Mucosa of gallbladder (tissue), 1 donor: ENCODE results near the gene WDFY2. TPM values are rescaled to one million over a fixed set of nuclear protein-coding genes. Genes with fewer than 3 reads are reported as not detected.
"Not testable (repeated sequence)": the region's sequence is repeated elsewhere in the genome, so short reads cannot be mapped to it uniquely, and the experiment has no call there.

Experiments used
- DNase-seq: peaks from one replicate; pipeline ENCODE4 v3.0.0-alpha.2; 2020; ENCODE audit warnings: low spot score
- total RNA-seq: library from RNA; stranded (reverse); gene quantifications from one replicate; pipeline ENCODE4 v1.2.1, GENCODE V29; 2021
- donor health status: DM: no; HTN: no; CAD: no.

The WDFY2 gene
- total RNA-seq, 1 donor from 2014 or later, result 8.7 TPM

DNA sequence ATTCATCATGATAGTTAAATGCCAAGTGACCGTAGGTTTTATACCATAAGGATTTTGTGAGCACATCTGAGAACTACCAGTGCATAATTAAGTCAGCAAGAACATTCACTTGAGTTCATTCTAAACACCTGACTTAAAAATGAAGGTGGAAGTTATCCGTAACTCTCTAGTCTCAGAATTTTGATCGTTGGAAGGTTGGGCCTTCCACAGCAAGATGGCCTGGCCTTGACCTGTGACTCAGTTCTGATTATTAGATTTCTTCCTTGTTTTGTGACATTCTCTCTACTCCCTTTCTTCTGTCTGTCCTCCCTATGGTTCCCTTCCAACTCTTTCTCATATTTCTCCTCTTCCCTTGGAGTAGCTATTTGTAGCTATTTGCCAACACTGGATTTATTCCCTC is 20.0 kb upstream of the WDFY2 start:
- no peak for DNase-seq

GRCh38 chr13:51564671-51565070 is 19.6 kb upstream of the WDFY2 start:
- no peak for DNase-seq

GRCh38 chr13:51569001-51569400 is 15.3 kb upstream of the WDFY2 start:
- not testable (repeated sequence) for DNase-seq

- no peak for DNase-seq
Measured at GRCh38 chr13:51576754-51577153, 7.5 kb upstream of the WDFY2 start.

GRCh38 chr13:51577690-51578089 is 6.6 kb upstream of the WDFY2 start:
- no peak for DNase-seq

DNA sequence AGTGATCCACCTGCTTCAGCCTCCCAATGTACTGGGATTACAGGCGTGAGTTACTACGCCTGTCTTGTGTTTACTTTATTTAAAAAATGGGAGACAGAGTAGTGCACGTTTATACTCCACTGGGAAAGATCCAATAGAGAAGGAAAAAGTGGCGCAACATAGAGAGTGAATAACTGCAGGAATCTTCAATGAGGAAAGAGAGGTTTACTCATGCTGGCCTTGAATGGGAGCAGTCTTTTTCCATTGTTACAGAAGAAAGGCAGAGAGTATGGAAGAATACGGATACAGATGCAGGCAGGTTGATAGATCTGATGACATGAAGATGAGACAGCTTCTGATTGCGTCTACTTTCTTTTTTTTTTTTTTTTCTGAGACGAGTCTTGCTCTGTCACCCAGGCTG is 4.6 kb upstream of the WDFY2 start:
- no peak for DNase-seq

GRCh38 chr13:51581148-51581820 is 3.0 kb upstream of the WDFY2 start:
- no peak for DNase-seq

DNA sequence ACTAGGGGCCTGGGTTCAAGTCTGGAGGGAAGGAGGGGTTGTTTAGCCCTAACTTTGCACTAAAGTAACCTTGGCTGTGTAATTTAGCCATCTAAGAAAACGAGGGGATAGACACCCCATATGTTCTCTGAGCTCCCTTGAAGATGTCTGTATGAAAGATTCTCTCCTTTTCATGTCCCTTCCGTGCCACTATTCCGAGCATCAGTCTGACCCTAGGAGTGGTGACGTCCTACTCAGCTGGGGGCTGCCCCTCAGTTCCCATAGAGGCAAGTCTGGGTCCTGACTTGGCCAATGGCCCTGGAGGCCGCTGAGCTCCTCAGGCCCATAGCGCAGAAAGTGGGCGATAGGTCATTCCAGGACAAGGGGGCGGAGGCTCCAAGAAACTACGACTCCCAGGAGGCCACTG is 790 bp upstream of the WDFY2 start:
- no peak for DNase-seq

- peak; percentile 45 for DNase-seq
Measured at GRCh38 chr13:51584731-51585672, 740 bp downstream of the WDFY2 start.

- no peak for DNase-seq
Measured at GRCh38 chr13:51585696-51586095, 1.4 kb downstream of the WDFY2 start.

DNA sequence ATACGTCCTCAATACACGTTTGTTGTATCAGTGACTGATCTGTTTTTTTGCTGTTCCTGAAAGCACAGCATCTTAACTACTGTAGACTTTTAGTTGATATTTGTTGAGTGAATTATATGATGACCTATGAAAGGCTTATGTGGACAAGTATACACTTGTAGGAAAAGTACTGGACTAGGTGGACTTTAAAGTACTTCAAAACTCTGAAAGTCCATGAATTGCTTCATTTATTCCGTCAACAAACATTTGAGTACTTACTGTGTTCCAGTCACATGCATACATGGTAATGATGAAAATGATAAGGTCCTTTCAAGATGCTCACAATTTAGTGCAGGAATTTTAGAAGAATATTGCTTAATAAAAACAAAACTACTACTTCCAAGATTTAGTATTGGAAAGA is 3.1 kb downstream of the WDFY2 start:
- DNase-seq, result no peak

DNA sequence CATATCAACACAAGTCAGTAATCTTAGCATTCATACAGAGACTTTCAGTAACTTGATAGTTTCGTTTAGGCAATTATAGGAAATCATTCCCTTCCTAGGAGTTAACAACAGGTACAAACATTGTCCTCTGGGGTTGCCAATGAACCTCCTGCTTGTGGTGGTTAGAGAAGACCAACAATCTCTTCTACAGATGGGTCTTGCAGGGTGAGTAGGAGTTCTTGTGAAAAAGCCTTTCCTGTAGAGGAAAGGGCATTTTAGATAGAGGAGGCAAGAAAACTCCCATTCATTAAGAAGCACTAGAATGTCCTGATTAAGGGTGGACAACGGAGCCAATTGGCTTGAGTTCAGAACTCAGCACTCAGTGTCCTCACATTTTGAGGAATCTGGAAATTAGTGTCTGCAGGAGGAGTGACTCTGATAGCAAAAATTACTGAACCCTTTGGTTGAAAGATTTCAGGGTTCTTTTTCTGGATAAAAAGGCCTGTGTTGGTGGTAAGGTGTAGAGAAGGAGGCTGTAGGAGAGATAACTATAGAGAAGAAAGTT is 4.2 kb downstream of the WDFY2 start:
- DNase-seq, result no peak

DNA sequence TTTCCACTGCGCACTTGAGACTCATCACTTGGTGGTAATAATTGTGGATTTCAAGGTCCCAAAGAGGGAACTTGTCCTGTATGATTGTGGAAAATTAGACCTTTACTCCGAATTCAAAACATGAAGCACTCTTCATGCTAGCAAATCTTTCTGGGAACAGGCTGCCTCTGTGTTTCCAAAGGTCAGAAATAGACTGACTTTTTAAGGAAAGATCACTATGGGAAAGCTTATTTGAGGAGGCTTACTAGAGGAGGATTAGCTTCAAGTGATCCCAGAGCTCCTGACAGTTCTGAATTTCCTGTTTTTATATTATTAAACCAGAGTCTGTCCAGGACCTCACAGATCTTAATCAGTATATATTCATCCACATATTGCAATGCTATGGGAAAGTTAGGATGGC is 5.5 kb downstream of the WDFY2 start:
- no peak for DNase-seq

DNA sequence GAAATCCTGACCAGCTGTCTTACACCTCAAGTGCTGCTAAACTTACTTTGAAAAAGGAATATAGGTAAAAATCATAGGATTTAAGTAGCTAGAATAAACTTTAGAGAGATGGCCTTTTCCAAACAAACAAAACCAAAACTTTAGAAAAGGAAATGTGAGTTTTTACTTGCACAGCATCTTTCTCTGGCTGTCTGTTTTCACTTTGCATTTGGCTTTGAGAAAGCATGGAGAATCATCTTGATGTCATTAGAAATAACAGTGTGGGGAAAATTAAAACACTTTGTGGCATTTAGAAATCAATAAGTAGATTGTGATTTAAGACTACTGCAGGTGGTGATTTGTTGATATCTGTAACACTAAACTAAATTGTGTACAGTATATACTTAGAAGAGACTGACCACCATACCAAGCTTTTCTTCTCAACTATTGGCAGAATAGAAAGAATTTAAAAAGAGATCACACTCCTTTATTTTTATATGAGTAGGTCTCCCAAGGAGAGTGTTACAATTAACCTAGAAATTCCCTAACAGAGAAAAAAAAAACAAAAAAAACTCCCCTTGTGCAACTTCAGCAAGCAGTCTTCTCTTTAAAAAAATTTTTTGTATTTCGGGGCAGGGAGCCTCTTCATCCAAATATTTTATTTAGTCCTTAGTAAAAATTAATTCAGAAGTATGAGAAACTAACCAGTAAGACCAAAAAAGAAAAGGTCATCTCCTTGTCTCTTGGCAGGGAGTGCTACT is 6.1 kb downstream of the WDFY2 start:
- no peak for DNase-seq

GRCh38 chr13:51590971-51591627 is 6.8 kb downstream of the WDFY2 start:
- DNase-seq, result no peak

- not testable (repeated sequence) for DNase-seq
Measured at GRCh38 chr13:51591938-51592337, 7.7 kb downstream of the WDFY2 start.

DNA sequence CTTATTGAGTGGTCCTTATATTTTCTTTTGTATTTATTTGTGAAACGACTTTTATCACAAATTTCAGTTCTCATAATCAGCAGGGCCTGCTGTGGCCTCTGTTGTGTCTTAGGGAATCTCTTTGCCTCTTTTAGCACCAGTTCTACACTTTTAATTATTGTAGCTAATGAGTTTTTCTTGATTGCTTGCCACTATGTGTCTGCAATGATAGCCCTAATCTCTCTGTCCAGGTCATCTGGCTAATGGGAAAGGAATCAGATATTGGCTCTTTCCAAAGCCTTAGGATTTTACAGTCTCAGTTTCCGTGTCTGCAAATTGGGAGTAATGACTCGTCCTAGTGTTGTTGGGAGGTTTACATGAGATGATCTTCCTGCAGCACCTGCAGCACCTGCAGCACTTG is 10.2 kb downstream of the WDFY2 start:
- no peak for DNase-seq

DNA sequence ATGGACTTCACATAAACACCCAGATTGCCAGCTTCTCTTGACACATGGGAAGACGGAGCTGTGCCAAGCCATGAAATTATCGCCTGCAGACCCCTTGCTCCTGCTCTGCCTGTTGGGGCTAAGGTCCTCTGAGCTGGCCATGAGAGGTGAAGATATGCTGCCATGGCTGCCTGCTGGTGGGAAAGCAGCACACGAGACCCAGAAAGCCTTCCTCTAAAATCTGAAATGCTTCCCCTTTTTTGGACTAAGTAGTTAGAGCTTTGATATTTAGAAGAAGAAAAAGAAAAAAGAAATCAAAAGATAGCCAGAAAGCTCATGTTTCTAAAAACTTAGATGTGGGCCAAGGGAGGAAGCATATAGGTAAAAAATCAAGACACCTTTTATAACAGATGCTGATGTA is 11.2 kb downstream of the WDFY2 start:
- DNase-seq, result no peak

- DNase-seq, result no peak
Measured at GRCh38 chr13:51596541-51596940, 12.3 kb downstream of the WDFY2 start.

- DNase-seq, result no peak
Measured at GRCh38 chr13:51599444-51600176, 15.3 kb downstream of the WDFY2 start.

DNA sequence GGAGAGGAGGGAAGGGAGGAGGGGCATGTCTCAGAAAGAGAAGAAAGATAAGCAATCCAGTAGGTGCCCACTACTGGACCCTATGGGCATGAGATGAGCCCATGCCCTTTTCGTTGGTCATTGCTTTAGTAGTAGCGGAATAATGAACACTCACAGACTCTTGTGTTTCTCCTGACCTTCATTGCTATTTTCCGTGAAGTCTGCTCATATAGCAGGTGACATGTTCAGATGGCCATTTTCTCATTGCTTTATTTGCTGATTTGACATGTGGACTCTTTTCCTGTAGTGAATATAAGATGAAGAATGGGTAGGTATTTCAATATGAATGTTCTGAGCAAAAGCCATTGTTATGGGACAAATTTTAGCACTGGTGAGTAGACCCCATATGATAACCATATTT is 16.4 kb downstream of the WDFY2 start:
- DNase-seq, result no peak
